Measurements from ENCODE around the gene DSC1.

DSC1 gene

GRCh38 chr18:31102941-31103340 lies 59.7 kb downstream of the DSC1 start:
- no peak for DNase-seq

DNA sequence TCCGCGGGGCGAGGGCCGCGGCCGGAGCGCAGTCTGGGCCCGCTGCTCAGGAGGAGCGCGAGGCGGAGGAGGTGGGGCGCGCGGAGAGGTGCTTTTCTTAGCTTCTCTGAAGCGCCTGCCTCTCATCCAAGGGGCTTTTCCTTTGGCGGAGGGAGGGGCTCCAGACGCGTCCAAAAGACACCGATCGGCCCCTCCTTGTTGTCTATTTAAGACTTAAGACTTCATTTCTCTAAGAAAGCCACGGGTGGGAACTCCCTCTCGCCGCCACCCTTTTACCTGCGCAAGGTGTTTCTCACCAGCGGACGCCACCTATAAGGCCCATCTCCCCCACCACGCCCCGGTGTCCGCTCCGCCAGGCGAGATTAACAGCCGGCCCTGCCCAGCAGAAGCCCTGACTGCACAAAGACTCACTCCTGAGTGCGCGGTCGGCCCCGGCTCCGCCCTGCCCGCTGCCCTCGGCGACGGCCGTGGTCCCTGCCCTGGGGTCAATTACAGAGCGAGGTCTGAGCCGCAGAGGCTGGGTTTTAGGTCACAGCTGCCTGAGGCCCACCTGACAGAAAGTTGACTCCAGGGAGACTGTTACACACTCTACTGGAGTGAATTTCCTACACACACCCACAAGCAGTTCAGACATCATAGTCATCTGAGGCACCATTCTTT lies 60.5 kb downstream of the DSC1 start, which contains the start of gene DSC2:
Gene DSC2, minus strand, starts transcription at position 397 of the 660 bp plus-strand sequence. CDS start 450 bp downstream, outside the sequence.
- peak; percentile 5 for DNase-seq

- DNase-seq: no peak
Measured at GRCh38 chr18:31101183-31102024, 61.3 kb downstream of the DSC1 start.

GRCh38 chr18:31100436-31101182 lies 62.0 kb downstream of the DSC1 start:
- no peak for DNase-seq

GRCh38 chr18:31099450-31100230 lies 63.0 kb downstream of the DSC1 start:
- no peak for DNase-seq

GRCh38 chr18:31098878-31099277 lies 63.8 kb downstream of the DSC1 start:
- DNase-seq: no peak

GRCh38 chr18:31097666-31098065 lies 65.0 kb downstream of the DSC1 start:
- no peak for DNase-seq

- DNase-seq: no peak
Measured at GRCh38 chr18:31093880-31094279, 68.8 kb downstream of the DSC1 start.

DNA sequence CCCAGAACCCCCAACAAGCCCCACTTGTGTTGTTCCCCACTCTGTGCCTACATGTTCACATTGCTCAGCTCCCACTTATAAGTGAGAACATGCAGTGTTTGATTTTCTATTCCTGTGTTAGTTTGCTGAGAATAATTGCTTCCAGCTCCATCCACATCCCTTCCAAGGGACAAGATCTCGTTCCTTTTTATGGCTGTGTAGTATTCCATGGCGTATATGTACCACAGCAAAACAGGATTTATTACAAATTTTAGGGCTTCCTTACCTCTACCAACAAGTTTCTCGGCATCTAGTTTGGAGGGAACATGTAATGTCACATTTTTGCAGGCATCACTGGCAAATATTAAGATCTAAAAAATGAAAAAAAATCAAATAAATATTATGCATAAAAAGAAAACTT lies 69.4 kb downstream of the DSC1 start:
- no peak for DNase-seq

DNA sequence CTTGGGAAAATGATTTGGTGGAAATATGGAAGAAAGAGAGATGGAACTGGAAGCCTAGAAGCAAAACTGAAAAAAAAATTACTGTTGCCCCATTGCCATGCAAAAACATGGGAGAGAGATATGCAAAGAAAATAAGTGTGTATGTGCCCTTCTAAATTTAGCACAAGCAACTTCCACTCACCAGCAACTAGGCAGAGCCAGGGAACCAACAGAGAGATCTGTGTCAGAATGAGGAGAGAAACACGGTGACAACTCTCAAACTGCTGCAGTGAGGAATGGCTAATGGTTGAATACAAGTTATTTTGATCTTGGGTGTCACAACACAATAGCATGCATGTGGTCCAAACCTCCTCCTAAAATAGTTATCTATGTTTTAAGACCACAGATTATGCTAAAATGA lies 71.3 kb downstream of the DSC1 start:
- no peak for DNase-seq

- DNase-seq: no peak
Measured at GRCh38 chr18:31088532-31088931, 74.1 kb downstream of the DSC1 start.

DNA sequence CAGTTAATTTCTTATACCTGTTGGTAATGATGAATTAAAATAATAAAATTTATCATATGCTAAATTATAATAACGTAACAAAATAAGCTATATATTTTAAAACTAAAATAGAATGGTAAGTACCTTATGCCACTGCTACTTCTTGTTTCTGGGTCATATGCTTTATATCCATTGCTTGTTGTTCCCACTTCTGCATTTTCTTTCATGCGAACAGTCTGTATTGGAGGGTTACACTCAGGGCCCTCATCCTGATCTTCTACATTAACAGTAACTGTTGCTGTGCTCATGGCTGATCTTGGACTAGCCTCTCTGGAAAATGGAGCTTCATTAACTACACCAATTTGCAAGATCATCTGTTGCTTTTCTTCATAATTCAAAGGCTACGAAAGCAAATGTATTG lies 82.7 kb downstream of the DSC1 start:
- no peak for DNase-seq

All from NCI-H748 treated with DMSO at 0.1 percent for 48 hours (cell line).